ENCODE measurements around the gene ZC3HAV1L. TPM values are rescaled to one million over a fixed set of nuclear protein-coding genes. Genes with fewer than 3 reads are reported as not detected.

ZC3HAV1L gene
- total RNA-seq, 4 donors from 2014 or later = 16.8 to 23.3 (median 18.0) TPM

DNA sequence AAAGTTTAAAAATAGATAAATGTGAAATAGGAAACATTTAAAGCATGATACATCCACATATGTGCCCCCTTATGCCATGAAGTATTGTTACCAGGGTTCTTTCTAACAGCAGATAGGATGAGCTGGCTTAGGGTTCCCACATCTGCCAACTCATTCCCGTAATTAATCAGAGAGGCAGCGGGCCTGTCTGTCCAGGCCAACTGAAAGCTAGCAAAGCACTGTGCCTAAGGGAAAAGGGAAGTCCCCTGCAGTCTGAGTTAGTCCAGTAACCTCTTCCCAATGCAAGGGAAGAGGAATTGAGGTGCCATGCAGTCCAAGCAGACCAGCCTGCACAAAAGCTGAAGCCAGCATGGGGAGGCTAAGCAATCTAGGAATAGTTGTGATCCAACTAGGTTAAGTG is 18.3 kb upstream of the ZC3HAV1L start:
- ATAC-seq (ENCODE audit: low FRiP score) (no peak), DNase-seq (ENCODE audit: low spot score) (no peak)
- TF ChIP-seq, protein P1, sequence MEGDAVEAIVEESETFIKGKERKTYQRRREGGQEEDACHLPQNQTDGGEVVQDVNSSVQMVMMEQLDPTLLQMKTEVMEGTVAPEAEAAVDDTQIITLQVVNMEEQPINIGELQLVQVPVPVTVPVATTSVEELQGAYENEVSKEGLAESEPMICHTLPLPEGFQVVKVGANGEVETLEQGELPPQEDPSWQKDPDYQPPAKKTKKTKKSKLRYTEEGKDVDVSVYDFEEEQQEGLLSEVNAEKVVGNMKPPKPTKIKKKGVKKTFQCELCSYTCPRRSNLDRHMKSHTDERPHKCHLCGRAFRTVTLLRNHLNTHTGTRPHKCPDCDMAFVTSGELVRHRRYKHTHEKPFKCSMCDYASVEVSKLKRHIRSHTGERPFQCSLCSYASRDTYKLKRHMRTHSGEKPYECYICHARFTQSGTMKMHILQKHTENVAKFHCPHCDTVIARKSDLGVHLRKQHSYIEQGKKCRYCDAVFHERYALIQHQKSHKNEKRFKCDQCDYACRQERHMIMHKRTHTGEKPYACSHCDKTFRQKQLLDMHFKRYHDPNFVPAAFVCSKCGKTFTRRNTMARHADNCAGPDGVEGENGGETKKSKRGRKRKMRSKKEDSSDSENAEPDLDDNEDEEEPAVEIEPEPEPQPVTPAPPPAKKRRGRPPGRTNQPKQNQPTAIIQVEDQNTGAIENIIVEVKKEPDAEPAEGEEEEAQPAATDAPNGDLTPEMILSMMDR (IDR thresholded peaks at IDR 0.05) = no peak

DNA sequence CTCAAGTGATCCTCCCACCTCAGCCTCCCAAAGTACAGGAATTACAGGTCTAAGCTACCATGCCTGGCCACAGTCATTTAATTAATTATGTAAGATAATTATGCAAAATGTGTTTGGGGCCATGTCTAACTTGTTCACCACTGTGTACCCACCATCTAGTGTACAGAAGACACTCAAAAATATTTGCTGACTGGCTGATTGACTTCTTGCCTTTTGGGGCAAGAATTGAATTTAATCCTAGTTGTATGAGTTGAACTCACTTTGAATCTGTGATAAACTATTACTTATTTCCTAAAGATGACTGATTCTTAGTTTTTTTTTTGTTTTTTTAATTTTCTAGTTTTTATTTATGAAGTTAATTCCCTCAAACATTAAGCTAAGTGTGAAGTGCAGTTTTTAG is 15.8 kb upstream of the ZC3HAV1L start:
- no peak for DNase-seq (ENCODE audit: low spot score)

DNA sequence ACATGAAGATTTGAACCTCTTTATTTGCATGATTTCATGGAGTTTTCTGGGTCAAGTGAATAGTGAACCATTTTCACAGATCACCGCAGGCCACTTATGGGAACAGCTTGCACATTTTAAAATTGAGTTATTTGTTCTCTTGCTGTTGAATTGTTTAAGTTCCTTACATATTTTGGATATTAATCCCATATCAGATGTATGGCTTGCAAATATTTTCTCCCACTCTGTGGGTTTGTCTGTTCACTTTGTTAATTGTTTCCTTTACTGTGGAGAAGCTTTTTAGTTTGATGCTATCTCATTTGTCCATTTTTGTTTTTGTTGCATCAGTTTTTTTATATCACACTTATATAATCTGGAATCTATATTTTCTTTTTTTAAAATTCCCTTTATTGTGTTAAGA is 14.1 kb upstream of the ZC3HAV1L start:
- TF ChIP-seq, protein P1 (IDR thresholded peaks at IDR 0.05) = no peak
- no peak for ATAC-seq (ENCODE audit: low FRiP score)
- no peak for DNase-seq (ENCODE audit: low spot score)

More for the DNA sequence above, 15.8 kb upstream of the ZC3HAV1L start:
- ATAC-seq (ENCODE audit: low FRiP score) = no peak
- TF ChIP-seq, protein P1 (IDR thresholded peaks at IDR 0.05) = no peak

DNA sequence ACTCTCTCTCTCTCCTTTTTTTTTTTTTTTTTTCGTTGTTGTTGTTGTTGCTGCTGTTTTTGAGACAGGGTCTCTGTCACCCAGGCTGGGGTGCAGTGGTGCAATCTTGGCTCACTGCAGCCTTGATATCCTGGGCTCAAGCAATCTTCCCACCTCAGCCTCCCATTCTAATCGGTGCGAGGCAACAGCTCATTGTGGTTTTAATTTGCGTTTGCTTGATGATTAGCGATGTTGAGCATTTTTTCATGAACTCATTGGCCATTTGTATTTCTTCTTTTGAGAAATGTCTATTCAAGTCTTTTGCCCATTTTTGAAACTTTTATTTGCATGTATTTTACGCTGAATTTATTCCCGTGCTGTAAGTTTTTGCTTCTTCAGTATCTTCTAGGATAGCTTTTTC is 13.3 kb upstream of the ZC3HAV1L start:
- TF ChIP-seq, protein P1 (IDR thresholded peaks at IDR 0.05) = no peak
- DNase-seq (ENCODE audit: low spot score) = no peak
- ATAC-seq (ENCODE audit: low FRiP score) = no peak

DNA sequence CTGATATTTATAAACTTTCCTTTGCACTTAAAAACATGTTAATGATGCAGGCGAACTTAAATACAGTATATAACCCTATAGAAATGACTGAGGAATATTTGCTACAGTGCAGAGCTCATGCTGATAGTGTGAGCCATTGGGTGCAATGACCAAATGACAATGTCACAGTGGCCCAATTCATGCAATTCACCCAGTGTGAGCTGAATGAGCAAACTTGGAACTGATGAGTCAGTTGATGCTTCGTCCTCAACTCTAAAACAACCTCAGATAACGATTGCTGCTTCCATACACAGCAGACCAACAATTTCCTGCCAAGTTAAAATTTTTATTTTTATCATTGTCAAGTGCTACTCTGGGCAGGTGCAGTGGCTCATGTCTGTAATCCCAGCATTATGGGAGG is 12.1 kb upstream of the ZC3HAV1L start:
- ATAC-seq (ENCODE audit: low FRiP score) (no peak), DNase-seq (ENCODE audit: low spot score) (no peak)
- TF ChIP-seq, protein P1 (IDR thresholded peaks at IDR 0.05) = no peak

DNA sequence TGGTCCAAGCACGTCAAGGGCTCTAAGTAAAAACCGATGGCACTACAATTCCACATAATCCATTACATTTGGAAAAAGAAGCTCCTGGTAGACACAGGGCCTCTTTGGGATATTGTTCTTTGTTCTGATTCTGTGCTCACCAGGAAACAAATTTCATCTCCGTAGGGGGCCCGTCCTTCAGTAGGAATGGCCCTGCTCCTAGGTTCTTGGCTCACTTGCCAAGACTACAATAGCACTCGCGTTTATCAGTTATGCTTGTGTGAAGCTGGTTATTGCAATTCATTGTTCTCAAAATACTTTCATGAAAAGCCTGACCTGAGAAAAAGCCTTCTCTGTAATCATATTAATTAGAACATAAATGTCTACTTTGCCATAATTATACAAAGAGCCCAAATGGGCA is 10.3 kb upstream of the ZC3HAV1L start:
- TF ChIP-seq, protein P1 (IDR thresholded peaks at IDR 0.05) = no peak

DNA sequence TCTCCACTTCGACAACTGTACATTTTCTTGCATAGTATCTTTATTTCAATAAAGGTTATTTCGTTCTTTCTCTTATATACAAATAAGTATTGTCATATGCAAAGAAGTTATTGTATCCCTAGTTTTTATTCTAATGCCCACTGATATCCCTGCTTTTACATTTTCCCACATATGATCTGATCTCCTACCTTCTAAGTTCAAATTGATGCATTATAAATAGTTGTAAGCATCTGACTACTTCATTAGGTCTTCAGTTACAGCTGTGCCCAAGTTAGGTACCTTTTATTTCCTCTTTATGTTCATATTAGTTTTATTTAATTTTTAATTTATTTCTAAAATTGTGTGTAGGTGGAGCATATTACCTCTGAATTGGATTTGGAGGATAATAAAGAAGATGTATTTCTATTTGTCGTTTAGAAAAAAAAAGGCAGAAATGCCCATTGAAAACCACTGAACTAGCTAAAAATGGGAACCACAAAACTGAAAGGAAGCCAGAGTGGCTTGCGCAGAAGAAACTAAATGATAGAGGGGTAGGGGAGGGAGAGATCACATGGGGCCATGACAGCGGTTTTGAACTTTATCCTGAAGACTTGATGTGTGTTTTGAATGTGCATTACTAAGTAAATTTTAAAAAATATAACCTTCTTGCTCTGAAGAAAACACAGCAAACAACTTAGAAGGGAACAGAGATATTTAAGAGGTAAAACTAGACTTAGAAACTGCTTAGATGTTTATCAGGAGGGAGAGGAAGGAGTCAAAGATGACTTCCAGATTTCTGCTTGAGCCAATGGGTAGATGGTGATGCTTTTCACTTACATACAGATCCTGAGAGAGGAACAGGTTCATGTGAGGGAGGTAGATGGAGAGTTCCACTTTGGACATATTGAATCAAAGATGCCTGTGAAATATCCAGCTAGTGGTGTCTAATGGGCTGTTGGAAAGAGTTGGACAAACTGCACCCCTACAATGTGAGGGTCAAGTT is 9.3 kb upstream of the ZC3HAV1L start:
- TF ChIP-seq, protein P1 (IDR thresholded peaks at IDR 0.05) = no peak
- DNase-seq (ENCODE audit: low spot score) (no peak), ATAC-seq (ENCODE audit: low FRiP score) (no peak)

More for the DNA sequence above, 10.3 kb upstream of the ZC3HAV1L start:
- DNase-seq (ENCODE audit: low spot score) = no peak
- ATAC-seq (ENCODE audit: low FRiP score) = no peak
